MV-4-11 (cell line): ENCODE measurements around the gene ROR2.

ENCODE experiments used
- DNase-seq: peaks from one replicate; lab custom pipeline; 2025; lab: John Stamatoyannopoulos, UW

Gene ROR2

DNA sequence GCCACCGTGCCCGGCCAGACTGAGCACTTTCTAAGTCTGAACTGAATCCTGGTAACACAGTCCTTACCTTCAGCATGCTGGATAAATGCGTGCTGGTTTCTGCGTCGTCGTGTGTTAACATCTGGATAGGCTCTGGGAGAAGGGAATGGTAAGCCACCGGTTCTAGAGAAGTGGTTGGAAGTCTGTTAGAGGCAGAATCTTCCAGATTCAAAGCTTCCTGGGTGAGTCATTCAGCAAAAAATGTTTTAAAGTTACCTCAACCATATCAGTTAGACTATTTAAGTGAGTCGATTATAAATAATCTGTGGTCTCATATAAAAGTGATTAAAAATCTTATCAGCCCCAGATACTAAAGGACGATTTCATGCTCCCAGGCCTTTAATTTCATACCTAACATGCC is 269.9 kb downstream of the ROR2 start:
- DNase-seq: no peak

GRCh38 chr9:91678807-91679580 is 271.0 kb downstream of the ROR2 start:
- DNase-seq: peak; percentile 1

DNA sequence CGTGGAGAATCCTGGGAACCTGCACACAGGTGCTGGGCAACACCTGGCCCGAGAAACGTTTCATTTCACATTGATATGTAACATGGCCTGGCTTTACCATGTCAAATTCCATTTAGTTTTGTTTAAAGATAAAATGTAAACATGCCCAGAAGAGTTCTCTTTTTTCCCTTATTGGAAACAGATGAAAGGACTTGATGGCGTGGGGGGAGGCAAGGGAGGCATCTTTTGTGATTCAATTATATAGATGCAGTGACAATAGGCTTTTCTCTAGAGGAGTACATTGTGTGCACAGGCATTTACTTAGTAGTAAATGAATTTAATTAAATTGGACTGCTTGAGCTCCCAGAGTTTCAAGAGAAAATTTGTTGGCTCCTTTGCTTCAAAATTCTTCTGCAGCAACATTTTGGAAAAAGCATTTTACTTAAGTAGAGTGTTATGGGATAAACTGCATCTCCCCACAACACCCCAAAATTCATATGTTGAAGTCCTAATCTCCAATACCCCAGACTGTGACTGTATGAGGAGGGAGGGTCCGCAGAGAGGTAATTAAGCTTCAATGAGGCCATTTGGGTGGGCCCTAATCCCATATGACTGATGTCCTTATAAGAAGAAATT is 272.1 kb downstream of the ROR2 start:
- DNase-seq: no peak

- no peak for DNase-seq
Observed at GRCh38 chr9:91677331-91677730, 272.7 kb downstream of the ROR2 start.

GRCh38 chr9:91676046-91676445 is 274.0 kb downstream of the ROR2 start:
- DNase-seq: peak; percentile 16

GRCh38 chr9:91664663-91665062 is 285.4 kb downstream of the ROR2 start:
- no peak for DNase-seq

- DNase-seq: no peak
Observed at GRCh38 chr9:91663858-91664257, 286.2 kb downstream of the ROR2 start.

GRCh38 chr9:91661451-91661850 is 288.6 kb downstream of the ROR2 start:
- DNase-seq: no peak

GRCh38 chr9:91660521-91660920 is 289.5 kb downstream of the ROR2 start:
- no peak for DNase-seq

DNA sequence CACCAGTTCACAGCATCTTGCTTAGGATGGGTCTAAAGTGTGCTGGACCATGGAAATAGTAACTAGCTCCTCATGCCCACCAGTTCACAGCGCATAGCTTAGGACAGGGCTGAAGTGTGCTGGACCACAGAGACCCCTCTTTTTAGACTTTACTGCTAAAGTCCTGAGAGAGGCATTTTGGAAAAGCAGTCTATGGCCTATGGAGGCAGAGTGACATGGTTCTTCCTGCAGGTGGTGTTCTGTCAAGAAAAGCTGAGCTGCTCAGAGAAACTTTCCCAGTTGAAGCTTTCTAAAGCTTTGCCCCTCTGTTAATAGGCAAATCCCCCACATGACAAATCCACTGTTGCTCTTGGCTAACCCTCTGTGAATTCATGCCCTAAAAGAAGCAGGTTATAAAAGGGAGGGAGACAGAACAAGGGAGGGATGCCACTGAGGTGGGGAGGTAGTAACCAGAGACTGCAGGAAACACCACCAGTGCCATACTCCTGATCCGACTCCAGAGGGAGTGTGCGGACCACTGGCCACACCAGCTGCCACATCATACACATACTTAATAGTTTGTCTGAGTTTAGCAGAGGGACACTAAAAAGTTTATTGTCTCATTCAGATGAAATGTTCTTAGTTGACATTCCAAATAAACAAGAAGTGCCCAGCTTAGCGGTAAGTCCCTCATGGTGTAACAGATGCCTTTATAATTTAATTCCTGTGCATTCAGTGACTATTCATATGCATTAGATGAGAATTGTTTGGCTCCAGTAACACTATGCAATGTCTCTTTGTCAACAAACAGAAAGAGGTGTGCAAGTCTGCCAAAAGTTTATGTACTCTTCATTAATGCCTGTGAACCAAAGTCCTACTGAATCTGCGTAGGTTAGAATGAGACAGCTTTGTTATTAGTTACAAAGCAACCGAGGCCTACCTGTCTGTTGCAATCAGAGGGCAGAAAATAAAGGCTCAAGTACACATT is 290.2 kb downstream of the ROR2 start:
- no peak for DNase-seq

- DNase-seq: no peak
Observed at GRCh38 chr9:91658513-91659105, 291.4 kb downstream of the ROR2 start.

DNA sequence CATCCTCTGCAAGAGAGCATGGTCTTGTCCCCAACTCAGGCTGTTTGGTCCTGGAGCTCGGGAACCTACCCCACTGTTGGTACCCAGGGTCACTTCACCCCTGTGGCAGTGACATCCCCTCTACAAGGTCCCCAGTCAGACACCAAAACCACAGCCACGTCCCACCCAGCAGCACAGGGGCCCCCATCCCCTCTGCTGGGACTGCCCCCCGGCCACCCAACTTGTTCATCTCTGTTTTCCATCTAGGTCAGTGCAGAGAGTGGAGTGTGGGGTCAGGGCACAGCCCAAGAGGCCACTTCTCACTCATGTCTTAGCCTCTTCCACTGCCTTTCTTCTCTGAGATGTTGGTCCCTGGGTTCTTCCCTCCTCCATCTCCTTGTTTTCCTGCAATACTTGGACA is 292.5 kb downstream of the ROR2 start:
- no peak for DNase-seq

DNA sequence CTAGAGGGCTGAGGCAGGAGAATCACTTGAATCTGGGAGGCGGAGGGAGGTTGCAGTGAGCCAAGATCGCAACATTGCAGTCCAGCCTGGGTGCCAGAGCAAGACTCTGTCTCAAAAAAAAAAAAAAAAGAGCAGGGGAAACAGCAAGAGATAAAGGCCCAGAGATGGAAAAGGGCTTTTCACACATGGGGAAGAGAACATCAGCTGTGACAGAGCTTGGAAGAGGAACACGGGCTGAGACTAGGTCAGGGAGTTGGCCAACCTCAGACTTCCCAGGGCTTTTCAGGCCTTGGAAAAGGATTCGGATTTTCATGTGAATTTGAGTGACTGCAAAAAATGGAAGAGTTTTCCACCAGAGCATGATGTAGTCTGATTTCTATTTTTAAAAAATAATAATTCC is 294.4 kb downstream of the ROR2 start:
- DNase-seq: no peak

- DNase-seq: no peak
Observed at GRCh38 chr9:91655215-91655614, 294.8 kb downstream of the ROR2 start.

- no peak for DNase-seq
Observed at GRCh38 chr9:91654527-91654926, 295.5 kb downstream of the ROR2 start.

- DNase-seq: no peak
Observed at GRCh38 chr9:91647371-91647770, 302.7 kb downstream of the ROR2 start.

GRCh38 chr9:91646702-91647101 is 303.3 kb downstream of the ROR2 start:
- no peak for DNase-seq

GRCh38 chr9:91644433-91644832 is 305.6 kb downstream of the ROR2 start:
- no peak for DNase-seq

DNA sequence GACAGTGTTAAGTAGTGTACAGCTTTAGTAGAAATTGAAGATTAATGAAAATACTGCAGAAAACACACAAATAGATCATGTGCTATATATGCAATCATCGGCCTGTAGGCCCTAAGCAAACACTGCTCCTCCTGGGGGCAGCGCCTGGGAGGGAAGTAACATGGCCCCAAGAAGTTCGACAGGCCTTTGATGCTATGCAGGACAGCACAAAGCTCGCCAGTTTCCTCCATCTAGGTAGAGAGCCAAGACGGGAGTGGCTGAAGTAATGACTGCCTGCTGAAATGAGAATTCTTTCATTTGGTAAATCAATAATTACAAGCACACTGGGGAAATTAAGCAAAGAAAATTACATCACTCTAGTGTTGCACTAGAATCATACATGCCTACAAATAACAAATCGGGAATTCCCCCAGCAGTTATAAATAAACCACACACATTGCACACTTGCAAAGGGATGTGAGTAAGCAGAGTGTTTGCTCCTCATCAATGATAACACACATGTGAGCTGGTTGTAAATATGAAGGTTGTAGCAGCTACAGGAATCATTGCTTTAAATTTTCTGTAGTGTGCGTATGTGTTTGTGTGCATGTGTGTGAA is 306.4 kb downstream of the ROR2 start:
- no peak for DNase-seq

DNA sequence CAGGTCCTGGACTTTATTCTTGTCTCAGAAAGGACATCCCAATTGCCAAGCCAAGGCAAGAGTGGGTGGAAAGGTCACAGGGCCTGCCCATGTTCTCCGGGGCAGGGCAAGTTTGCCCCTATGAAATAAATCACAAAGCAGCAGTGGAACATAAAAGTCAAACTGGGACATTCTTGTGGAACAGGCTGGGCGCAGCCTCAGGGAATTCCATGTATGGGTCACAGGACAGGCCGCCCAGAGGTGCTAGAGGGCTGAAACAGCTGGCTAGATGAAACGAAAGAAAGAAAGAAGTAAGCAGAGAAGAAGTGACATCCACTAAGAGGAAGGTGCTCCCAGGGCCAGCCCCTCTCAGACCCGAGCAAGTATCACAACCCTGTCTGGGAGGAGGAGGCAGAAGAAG is 307.3 kb downstream of the ROR2 start:
- DNase-seq: no peak

- DNase-seq: no peak
Observed at GRCh38 chr9:91640428-91640827, 309.6 kb downstream of the ROR2 start.

DNA sequence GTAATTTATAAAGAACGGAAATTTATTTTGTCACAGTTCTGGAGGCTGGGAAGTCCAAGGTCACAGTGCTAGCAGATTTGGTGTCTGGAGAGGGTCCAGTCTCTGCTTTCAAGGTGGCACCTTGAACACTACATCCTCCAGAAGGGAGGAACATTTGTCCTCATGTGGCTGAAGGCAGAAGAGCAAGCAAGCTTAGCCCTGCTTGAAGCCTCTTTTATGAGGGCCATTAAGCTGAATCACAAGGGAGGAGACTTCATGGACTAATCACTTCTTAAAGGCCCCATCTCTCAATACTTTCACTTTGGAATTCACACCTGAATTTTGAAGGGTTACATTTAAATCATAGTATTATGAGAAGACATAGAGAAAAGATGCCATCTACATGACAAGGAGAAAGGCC is 311.0 kb downstream of the ROR2 start:
- no peak for DNase-seq
